RPMI8226 (cell line): ENCODE results near the gene SRD5A3.
A peak's percentile ranks its signal among the peaks of the same experiment; 100 is the strongest.

Experiments used
- DNase-seq: peaks from one replicate; pipeline ENCODE4 v3.0.0-alpha.2; 2015

SRD5A3 gene

GRCh38 chr4:55345980-55346850 is at the start of gene SRD5A3:
Gene SRD5A3, plus strand, starts transcription at chr4:55346242. Its CDS starts 95 bp downstream, at chr4:55346337.
- peak; percentile 84 for DNase-seq

- no peak for DNase-seq
These were observed 48.7 kb upstream of the SRD5A3 start for GRCh38 chr4:55297346-55297745.

DNA sequence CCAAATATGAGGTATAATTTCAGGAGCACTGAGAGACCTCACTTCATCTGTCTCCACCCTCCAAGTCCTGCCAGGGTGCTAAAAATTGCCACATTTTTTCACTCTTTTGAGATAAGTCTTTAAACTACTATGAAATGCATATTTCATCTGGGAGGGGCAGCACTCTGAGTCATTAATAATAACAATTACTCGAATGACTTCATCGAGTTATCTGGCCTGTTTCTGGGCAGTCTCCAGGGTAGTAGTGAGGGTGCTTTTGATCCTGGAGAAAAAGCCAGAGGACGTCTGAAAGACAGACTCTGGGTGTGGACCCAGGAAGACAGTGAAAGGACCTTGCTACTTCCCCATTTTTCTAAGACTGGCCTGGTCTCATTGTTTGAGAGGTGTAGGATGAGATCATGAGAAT is 42.3 kb upstream of the SRD5A3 start:
- no peak for DNase-seq

DNA sequence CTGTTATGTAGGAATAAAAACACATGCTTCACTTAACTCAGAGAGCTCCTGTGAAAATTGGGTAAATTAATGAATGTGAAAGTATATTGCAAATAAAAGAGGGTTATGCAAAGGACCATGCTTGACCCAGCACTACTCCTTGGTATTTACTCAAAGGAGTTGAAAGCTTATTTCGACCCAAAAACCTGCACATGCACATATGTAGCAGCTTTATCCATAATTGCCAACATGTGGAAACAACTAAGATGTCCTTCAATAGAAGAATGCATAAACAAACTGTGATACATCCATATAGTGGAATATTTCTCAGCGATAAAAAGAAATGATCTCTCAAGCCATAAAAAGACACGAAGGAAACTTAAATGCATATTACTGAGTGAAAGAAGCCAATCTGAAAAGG is 41.7 kb upstream of the SRD5A3 start:
- no peak for DNase-seq

GRCh38 chr4:55308071-55308470 is 38.0 kb upstream of the SRD5A3 start:
- DNase-seq: no peak

DNA sequence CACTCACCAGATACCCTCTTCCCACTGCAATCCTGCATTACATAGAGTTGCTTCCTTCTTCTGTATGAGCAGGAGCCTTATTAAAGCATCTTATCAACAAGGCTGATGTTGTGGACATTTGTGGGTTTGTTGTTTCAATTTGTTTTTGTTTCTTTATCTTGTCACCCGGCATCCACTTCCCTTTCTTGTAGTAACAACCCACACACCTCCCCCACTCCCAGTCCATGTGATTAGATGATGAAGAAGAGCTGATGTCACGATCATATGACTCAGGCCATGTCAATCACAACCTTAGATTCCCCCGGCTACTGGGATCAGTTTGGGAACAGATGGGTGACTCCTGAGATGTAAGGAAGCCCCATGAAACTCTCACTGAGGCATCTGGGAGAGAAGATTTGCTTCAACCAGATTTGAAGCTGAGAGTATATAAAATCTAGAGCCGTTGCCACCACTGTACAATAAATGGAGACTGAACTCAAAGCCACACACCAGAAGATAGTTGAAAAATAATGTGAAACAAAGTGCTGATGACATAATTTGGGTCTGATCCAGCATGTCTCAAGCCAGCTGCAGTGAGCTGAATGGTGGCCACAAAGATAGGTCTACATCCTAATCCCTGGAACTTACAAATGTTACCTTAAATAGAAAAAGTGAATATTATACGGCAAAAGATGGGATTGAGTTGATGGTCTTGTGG is 34.1 kb upstream of the SRD5A3 start:
- no peak for DNase-seq

GRCh38 chr4:55312489-55313101 is 33.4 kb upstream of the SRD5A3 start:
- peak; percentile 20 for DNase-seq

DNA sequence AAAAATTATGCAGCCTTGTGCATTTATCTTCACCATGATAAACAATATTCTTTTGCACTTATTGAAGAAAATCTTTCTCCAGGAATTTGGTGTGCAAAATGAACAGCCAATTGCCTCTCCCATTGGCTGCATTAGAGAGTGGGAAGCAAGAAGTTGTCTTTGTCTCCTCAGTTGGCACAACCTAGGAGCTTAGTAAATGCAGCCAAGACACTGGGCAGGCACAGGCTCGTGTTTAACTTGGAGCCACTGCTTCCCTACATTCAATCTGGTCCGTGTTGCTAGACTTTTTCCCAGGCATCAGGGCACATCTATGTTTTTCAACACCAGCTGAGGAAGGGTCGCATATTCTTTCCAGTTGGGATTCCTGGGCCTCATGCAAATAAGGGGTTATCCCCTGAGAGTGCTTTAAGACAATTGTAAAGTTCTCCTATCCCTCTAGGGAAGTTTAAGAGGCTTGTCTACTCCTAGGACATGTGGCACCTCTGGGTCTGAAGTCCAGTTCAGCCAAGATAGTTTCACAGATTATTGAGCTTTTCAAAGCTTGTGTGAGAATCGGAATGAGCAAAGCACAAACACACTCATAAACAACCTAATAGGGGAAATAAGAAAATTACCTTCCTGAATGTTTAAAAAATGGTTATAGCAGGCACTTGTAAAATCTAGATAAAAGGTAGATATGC is 31.8 kb upstream of the SRD5A3 start:
- DNase-seq: no peak

DNA sequence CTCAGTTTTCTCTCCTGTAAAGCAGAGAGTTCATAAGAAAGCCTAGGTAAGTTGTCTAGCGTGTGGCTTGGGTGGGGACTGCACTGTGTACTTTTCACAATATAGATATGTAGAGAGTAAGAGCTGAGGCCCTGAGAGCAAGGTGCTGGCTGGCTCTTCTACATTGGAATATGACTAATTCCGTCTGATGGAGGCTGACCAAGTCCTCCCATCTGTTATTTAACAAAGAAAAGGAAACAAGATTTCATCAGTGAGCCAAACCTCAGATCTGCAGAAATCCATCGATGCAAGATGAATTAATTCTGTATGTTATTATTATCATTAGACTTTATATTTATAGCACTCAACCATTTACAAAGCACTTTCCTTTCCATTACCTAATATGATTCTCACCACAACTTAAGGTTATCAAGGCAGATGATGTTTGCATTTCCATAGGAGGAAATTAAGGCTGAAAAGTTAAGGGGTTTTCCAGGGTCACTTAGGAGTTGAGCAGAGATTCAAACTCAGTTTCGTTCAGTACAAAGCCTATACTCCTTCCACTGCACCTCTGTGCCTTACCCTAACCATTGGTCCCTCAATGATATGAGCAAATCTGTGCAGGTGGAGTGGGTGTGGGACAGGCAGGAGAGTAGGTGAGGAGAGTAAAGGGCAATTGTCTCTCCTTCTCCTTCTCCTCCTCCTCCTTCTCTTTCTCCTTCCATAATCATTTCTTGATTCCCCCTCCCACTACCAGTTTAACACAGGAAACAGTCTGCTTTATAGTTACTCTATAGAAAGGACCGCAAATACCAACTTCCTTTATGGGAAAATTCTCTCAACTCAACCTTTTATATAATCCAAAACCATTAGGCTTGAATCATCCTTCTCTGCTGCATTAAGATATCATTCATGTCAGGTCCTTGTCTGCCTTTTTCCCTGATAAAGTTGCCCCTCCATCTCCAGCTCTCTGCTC is 27.6 kb upstream of the SRD5A3 start:
- no peak for DNase-seq

- DNase-seq: peak; percentile 66
These were observed 24.3 kb upstream of the SRD5A3 start for GRCh38 chr4:55321707-55322264.

GRCh38 chr4:55323375-55323774 is 22.7 kb upstream of the SRD5A3 start:
- no peak for DNase-seq

DNA sequence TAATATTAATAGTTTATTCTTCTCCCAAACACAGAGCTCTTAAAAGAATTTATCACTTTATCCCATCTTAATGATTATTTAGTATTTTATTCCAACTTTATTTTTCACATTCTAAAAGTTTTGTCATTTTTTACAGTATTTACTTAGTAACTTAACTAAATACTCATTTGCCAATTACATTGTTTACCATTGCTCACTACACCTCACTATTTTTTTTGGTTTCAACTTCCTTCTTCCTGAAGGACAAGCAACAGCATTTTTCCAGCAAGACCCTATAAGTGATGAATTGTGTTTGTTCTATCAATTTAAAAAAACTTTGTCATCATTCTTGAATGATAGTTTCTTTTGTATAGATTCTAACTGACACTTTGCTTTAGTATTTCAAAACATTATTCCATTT is 19.4 kb upstream of the SRD5A3 start:
- no peak for DNase-seq

- DNase-seq: no peak
These were observed 17.0 kb upstream of the SRD5A3 start for GRCh38 chr4:55329012-55329411.

GRCh38 chr4:55330241-55330640 is 15.8 kb upstream of the SRD5A3 start:
- no peak for DNase-seq

DNA sequence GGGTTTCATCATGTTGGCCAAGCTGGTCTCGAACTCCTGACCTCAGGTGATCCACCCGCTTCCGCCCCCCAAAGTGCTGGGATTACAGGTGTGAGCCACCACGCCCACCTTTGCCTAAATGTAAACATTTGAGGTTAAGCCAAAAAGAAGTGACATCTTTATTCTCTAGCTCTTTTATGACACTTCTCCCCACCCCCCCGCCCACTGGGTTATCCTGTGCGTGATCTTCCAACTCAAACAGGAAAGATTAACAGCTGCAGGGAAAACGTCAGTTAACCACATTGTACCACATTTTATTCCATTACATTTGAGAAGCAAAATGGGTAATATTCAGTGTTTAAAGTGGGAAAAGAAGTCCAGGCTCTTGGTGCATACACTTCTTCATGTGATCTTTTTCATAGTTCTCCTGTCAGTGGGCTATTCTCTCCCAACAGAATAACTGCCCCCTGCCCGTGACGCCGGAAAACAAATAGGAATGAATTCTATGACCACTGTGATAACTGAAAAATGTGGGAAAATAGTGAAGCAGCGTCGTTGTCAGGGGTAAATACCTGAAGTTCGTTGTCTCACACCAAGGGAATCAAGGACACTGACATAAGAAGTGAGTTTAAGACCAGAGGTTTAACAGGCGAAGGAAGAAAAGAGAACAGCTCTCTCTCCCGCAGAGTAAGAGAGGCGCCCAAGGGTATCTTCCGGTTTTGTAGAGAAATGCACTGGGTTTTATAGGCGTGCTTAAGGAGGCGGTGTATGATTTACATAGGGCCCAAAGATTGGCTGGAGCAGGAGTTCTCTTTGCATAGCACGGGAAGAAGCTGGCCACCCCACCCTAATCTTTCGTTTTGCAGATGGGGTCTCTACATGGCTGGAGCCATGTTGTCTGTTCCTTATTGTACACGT is 9.7 kb upstream of the SRD5A3 start:
- DNase-seq: no peak

GRCh38 chr4:55337944-55338343 is 8.1 kb upstream of the SRD5A3 start:
- no peak for DNase-seq

DNA sequence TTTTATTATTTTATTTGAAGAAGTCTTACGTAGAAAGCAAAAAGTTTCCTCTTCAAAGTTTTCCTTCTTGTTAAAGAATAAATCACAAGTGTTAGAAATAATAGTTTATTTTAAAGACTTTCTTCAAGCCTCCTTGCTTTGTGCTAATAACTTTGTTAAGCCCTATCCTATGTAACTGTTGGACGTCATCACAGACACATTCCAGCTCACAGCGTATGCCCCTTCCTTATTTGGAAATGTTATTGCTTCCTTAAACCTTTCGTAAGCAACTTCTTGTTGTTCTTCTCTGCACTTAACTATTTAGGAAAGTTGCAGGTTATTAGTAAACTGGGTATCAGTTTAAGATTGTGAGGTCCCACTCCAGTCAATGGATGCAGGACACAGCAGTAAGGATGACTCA is 7.6 kb upstream of the SRD5A3 start:
- no peak for DNase-seq

GRCh38 chr4:55340266-55340665 is 5.8 kb upstream of the SRD5A3 start:
- DNase-seq: no peak

GRCh38 chr4:55343887-55344286 is 2.2 kb upstream of the SRD5A3 start:
- no peak for DNase-seq

DNA sequence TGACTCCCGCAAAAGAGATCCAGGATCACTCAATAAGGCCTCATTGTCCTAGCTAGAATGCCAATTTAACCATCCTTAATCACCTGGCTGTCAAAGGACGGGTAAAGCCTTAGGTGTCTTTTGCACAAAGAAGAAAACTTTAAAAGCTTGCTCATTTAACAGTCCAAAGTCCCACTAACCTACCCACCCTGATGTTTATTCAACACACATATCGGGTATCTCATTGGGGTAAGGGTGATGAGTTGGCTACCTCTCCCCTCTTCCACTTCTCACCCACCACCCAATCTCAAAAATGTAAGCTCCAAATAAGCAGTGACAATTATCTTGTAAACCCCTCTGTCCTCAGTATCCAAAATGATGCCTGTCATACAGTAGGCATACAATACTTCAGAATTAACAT is 988 bp upstream of the SRD5A3 start:
- DNase-seq: no peak

DNA sequence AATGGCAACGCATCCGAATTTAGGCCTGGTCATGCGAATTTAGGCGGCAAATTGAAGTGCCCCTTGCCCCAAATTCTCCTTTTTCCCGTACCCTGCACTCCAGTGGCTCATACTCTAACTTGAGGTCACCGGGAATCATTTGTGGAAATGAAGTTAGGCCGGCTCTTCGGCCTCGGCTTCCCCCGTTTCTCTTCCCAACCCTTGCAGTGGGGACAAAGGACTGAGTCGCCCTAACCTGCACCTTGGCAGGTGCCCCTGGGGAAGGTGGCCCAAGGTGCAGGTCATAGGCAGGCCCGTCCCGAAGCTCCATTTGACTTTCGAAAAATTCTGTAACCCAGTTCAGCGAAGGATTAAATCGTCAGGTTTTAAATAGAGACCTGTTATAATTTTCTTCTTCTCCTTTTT is 811 bp downstream of the SRD5A3 start:
- peak; percentile 5 for DNase-seq
